Stimulated activated naive CD8-positive, alpha-beta T cell treated with anti-CD3 and anti-CD28 coated beads, Interleukin-15, Interleukin-2, amounts not matched to agents 100 U/mL and 50 U/mL, for 24 hours (primary cell): Measurements from ENCODE around the gene CXXC1.
A peak's percentile ranks its signal among the peaks of the same experiment; 100 is the strongest.
"Not testable (repeated sequence)": the region's sequence is repeated elsewhere in the genome, so short reads cannot be mapped to it uniquely, and the experiment has no call there.

Experiments used
- ATAC-seq: fragments of 150-1000 bp; cut with Tn5 transposase; one replicate; pipeline ENCODE4 v1.10.0; 2021
- DNase-seq: peaks from one replicate; pipeline ENCODE4 v3.0.0; 2021

CXXC1 gene

GRCh38 chr18:50297621-50298442, 10.3 kb upstream of the CXXC1 start:
- peak; percentile 81 for DNase-seq
- peak; percentile 95 for ATAC-seq

- ATAC-seq (no peak), DNase-seq (no peak)
Measured at GRCh38 chr18:50293039-50293438, 5.5 kb upstream of the CXXC1 start.

- ATAC-seq (no peak), DNase-seq (no peak)
Measured at GRCh38 chr18:50289108-50289443, 1.6 kb upstream of the CXXC1 start.

- not testable (repeated sequence) for ATAC-seq, DNase-seq
Measured at GRCh38 chr18:50288348-50289107, 1.0 kb upstream of the CXXC1 start.

GRCh38 chr18:50287028-50287440, 458 bp downstream of the CXXC1 start:
- no peak for ATAC-seq

GRCh38 chr18:50286391-50287027, 983 bp downstream of the CXXC1 start:
- ATAC-seq: no peak
- peak; percentile 63 for DNase-seq

More at GRCh38 chr18:50287028-50287440, 458 bp downstream of the CXXC1 start:
- DNase-seq: no peak

- no peak for ATAC-seq
- no peak for DNase-seq
Measured at GRCh38 chr18:50285631-50286321, 1.7 kb downstream of the CXXC1 start.

- no peak for DNase-seq
- ATAC-seq: no peak
Measured at GRCh38 chr18:50285071-50285470, 2.4 kb downstream of the CXXC1 start.

GRCh38 chr18:50284255-50284885, 3.1 kb downstream of the CXXC1 start:
- DNase-seq (no peak), ATAC-seq (no peak)

GRCh38 chr18:50283469-50284209, 3.9 kb downstream of the CXXC1 start:
- no peak for ATAC-seq

GRCh38 chr18:50282521-50283335, 4.8 kb downstream of the CXXC1 start:
- ATAC-seq: no peak

More at GRCh38 chr18:50283469-50284209, 3.9 kb downstream of the CXXC1 start:
- DNase-seq: no peak

GRCh38 chr18:50281972-50282520, 5.4 kb downstream of the CXXC1 start:
- DNase-seq: no peak
- no peak for ATAC-seq

More at GRCh38 chr18:50282521-50283335, 4.8 kb downstream of the CXXC1 start:
- DNase-seq: no peak

GRCh38 chr18:50281295-50281971, 6.1 kb downstream of the CXXC1 start, which contains the start of gene MBD1:
TSS of gene MBD1 (minus strand) at chr18:50281523. CDS start at chr18:50279992, 1,531 bp downstream.
- DNase-seq (peak; percentile 95), ATAC-seq (peak; percentile 93)

GRCh38 chr18:50280707-50281294, 6.7 kb downstream of the CXXC1 start:
- ATAC-seq (no peak), DNase-seq (no peak)

- DNase-seq: no peak
- ATAC-seq: no peak
Measured at GRCh38 chr18:50279752-50280151, 7.7 kb downstream of the CXXC1 start.

- ATAC-seq (no peak), DNase-seq (no peak)
Measured at GRCh38 chr18:50277942-50278341, 9.6 kb downstream of the CXXC1 start.

GRCh38 chr18:50276452-50276851, 11.0 kb downstream of the CXXC1 start:
- DNase-seq: no peak
- no peak for ATAC-seq

GRCh38 chr18:50275503-50276036, 11.9 kb downstream of the CXXC1 start:
- DNase-seq: no peak

More at GRCh38 chr18:50275503-50276036, 11.9 kb downstream of the CXXC1 start:
- ATAC-seq: no peak
